COR-L47 (cell line): ENCODE measurements around the gene FIS1.
A peak's percentile ranks its signal among the peaks of the same experiment; 100 is the strongest.
"Not testable (repeated sequence)": the region's sequence is repeated elsewhere in the genome, so short reads cannot be mapped to it uniquely, and the experiment has no call there.

Experiments used
- DNase-seq: peaks from one replicate; lab custom pipeline; 2025; lab: John Stamatoyannopoulos, UW

Gene FIS1

GRCh38 chr7:101258243-101258731 lies 13.4 kb upstream of the FIS1 start:
- no peak for DNase-seq

DNA sequence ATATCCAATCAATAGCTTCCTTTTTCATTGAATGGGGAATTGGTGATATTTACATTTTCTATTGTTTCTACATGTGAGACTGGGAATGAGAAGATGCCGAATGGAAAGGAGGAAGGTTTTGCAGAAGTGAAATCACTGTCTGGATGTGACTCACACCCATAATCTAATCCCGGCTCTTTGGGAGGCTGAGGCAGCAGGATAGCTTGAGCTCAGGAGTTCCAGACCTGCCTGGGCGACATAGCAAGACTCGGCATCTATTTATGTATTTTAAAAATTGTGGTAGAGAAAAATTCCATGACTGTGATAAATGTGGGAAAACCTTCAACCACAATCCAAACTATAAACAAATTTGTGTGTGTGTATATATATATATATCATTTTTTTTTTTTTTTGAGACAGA lies 10.9 kb upstream of the FIS1 start:
- DNase-seq: no peak

DNA sequence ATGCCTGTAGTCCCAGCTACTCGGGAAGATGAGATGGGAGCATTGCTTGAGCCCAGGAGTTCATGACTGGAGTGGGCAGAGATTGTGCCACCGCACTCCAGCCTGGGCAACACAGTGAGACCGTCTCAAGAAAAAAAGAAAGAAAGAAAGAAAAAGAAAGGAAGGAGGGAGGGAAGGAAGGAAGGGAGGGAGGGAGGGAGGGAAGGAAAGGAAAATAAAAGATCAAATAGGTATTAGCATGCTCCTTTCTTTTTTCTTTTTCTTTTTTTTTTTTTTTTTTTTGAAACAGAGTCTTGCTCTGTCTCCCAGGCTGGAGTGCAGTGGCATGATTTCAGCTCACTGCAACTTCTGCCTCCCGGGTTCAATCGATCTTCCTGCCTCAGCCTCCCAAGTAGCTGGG lies 8.3 kb upstream of the FIS1 start:
- DNase-seq: not testable (repeated sequence)

DNA sequence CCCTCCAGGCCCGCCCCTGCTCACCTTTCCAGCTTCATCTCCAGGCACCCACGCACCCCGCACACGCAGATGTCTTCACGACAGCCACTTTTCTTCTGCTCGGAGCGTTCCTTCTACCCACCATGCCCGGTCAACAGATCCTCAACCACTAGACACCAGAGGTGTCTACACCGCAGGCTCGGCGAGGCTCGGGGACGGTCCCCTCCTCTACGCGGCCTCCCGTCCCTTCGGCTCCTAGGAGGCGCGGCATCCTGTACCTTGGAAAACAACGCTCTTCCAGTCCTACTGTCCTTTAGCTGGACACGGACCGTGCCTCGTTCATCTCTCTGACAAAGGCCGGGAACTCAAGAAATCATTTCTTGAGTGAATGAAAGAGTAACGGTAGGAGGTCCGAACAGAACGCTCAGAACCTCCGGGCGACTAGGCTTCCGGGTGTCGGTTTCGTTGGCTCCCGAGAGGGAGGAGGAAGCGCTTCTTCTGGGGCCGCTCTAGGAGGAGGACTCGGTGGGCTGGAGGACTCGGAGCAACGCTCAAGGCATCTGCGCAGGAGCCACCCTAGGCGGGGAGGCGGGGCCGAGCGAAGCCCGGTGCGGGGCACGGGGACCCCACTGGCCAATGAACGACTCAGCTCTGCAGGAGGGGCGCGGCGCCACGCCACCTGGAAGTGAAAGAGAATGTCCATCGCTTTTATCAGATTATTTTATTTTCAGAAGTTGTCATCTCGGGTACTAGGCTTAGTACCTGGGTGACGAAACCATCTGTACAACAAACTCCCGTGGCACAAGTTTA lies 7.2 kb upstream of the FIS1 start:
- peak; percentile 95 for DNase-seq

DNA sequence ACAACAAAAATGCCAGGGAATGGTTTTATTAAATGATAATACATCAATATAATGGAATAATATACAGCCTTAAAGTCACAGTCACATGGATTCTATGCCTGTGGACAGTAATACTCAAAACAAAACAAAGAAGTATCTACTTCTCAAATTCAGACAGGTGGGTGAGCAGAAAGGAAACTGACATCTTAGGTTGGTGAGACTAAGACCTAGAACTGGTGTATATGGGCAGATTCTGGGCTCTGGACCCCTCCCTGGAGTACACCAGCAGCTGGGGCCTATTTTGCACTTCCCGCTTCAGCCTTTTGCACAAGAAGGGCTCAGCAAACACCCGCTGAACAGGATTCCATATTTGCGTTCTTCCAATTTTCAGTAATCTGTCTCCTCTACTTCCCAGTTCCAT lies 5.4 kb upstream of the FIS1 start:
- DNase-seq: no peak

DNA sequence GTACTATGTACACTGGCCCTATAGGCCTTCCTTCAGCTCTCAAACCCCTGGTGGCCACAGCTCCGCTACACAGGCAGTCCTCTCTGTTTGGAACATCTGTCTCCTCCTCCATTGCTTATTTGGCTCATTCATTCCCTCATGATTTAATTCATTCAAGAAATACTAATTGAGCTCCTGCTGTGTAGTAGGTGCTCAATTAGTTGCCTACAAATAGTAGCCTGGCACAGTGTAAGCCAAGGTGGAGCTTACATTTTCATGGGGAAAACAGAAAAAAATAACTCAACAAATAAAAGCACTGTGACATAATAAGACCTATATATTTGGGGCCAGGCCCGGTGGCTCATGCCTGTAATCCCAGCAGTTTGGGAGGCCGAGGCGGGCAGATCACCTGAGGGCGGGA lies 3.4 kb upstream of the FIS1 start:
- DNase-seq: no peak

GRCh38 chr7:101245147-101245668 lies 327 bp upstream of the FIS1 start:
- no peak for DNase-seq

DNA sequence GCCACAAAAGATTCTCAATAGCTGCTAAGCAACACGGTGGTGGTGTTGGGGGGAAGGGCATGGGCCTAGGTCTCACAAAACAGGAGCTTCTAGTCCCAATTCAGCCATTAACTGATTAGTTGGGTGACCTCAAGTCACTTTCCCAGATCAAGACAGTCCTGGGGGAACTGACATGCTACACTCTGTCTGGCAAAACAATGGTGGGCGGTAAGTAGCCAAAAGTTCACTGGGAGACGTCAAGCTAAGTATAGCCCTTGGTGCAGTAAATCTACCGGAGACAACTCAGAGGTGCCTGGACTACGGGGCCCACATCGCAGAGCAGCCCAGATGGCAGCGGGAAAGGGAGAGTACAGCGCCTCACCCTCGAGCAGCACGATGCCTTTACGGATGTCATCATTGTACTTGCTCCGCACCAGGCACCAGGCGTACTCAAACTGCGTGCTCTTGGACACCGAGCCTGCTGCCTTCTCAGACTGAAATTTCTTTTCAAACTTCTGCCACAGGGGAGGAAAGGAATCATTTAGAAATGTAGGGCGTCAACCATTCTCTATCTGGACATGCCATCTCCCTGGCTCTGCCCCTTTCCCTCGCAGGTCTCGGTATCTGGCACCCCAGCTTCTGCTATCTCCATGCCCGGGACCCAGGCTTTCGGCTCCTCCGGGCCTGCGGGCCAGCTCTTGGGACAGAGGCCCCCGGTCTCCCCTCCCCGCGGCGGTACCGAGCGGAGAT lies 1.1 kb downstream of the FIS1 start:
- no peak for DNase-seq

DNA sequence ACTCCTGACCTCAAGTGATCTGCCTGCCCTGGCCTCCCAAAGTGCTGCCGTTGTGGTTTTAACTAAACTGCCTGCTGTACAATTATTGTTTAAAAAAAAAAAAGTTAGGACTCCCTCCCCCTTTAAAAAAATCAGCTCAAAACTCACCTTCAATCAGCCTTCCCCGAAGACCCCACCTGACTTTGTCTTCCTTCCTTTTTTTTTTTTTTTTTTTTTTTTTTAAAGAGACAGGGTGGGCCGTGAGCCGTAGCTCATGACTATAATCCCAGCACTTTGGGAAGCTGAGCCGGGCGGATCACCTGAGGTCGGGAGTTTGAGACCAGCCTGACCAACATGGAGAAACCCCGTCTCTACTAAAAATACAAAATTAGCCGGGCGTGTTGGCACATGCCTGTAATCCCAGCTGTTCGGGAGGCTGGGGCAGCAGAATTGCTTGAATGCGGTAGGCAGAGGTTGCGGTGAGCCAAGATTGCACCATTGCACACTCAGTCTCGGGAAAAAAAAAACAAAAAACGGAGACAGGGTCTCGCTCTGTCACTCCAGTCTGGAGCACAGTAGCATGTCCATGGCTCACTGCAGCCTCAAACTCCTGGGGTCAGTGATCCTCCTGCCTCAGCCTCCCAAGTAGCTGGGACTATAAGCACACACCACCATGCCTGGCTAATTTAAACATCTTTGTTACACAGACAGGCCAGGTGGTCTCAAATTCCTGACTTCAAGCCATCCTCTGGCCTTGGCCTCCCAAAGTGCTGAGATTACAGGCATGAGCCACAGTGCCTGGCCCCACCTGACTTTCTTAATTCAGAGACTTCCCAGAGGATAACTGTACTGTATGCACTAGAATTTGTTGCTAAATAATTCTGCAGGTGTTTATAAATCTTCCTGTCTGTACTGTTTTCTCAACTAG lies 3.2 kb downstream of the FIS1 start:
- DNase-seq: no peak

- no peak for DNase-seq
These were observed 3.9 kb downstream of the FIS1 start for GRCh38 chr7:101241015-101241363.

GRCh38 chr7:101240226-101241014 lies 4.5 kb downstream of the FIS1 start:
- no peak for DNase-seq

GRCh38 chr7:101239951-101240220 lies 5.0 kb downstream of the FIS1 start:
- no peak for DNase-seq

DNA sequence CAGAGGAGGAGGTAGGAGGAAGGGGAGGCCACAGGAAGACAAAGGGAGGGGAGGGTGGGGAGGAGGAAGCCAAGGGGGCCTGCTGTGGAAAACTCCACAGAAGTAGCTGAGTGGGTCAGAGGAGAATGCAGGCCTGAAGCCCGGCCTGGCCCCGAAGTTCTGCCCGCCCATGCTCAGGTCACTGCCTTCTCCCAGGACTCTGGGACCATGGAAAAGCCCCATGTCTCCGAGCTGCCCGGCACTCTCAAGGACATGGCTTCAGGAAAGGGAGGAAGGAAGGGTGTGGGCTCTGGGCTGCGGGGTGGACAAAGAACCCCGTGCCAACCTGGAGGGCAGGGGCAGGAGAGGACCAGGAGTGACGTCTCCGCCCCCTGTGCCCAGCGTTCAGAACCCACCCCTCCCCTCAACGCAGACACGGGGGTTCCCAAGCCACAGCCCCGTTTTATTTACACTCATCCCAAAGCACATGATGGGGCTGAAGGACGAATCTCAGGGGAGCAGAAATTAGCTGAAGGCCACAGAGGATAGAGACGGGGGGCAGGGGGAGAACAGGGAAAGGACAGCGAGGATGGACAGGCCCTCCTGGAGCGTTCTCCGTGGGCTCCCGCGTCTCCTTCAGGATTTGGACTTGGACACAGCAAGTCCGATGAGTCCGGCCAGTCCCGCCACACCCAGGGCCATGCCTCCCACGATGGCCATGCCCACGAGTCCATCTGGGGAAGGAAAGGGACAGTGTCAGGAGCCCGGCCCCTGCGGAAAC lies 5.5 kb downstream of the FIS1 start:
- DNase-seq: no peak

DNA sequence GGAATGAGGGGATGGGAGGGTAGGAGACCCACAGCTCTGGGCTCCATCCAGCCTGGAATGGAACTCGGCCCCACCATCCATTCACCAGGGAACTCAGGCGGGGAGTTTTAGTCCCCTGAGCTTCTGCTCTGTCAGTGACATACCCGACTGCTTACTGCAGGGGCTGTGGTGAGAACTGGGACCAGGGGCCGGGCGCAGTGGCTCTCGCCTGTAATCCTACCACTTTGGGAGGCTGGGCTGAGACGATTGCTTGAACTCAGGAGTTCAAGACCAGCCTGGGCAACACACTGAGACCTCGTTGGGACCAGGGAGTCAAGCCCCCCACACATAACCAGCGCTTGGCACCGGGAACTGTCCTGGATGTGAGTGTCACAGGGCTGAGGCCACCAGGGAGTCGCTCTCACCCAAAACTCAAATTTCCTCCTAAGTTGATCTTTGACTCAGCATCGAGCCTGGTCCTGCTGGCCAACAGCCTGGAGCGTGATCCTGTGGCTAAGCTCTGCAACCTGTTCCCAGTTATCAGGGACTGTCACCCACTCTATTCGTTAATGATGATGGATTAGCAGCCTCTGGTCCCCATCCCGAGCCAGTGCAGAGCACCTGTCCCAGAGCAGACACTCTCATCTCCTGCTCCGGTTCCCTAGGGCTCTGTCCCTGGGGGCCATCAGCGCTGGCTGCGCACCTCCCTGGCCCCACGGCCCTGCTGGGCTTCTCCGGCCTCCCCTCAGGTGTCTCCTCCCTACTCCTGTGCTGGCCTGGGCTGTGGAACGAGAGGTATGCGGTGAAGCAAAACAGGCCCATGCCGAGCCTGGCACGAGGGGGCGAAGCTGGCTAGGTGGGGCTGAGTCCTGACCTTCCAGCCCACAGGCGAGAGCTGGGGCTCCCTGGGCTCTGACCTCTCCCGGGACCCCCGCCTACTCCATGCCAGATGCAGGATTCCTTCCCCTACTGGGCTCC lies 6.4 kb downstream of the FIS1 start:
- DNase-seq: no peak

DNA sequence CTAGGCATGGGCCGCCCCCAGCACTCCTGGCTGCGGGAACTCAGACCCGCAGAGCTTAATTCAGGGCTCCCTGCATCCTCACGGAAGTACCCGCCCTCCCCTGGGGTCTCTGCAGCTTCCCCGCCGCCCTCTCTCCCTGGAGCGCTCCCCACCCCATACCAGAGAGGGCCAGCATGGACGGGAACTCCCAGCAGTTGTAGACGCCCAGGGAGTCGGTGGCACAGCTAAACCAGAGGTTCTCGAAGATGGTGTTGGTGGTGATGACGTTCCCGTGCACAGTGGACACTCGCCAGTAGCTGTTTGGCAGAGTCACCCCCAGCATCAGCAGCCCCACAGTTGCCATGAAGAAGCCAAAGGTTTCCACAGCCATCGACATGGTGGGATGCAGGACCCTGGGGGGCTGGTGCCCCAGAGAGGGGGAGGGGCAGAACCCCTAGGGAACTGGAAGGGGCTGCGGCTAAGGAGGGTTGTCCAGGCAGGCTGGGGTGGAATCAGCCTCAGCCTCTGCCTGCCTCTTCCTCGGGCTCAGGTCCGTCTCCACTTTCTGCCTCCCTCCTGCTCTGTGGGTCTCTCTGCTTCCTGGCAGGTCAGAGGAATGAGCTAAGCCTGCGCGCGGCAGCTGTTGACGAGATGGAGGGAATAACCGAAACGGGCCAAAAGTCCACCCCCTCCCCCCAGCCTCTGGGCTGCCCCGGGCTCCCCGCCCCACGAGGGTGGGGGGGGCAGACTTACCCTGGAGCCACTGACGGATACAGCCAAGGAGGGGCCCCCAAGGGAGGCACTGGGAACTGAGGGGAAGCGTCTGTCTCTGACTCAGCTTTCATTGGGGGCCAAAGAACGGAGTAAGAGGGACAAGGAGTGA lies 7.4 kb downstream of the FIS1 start, which contains the start of gene CLDN15:
TSS of gene CLDN15 (minus strand) at position 597 of the 862 bp plus-strand sequence. CDS start at position 376, 221 bp downstream.
- DNase-seq: no peak

- no peak for DNase-seq
These were observed 8.5 kb downstream of the FIS1 start for GRCh38 chr7:101236292-101236835.

DNA sequence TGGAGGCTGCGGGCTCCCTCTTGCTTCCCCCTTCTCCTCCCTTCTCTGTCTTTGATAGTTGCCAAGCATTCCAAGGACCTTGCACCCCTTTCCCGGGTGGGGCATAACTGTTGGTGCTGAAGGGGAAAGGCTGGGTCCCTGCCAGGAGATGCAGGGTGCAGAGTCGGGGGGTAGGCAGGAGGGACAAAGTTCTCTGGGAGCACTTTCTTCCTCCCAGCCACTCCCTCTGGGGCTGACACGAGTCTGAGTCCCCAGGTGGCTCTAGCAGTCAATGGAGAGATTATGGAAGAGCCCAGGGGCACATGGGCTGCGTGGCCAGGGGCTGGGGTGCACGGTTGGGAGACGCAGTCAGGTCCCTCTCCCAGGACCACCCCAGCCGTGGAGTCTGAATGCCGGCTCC lies 9.4 kb downstream of the FIS1 start:
- DNase-seq: no peak

DNA sequence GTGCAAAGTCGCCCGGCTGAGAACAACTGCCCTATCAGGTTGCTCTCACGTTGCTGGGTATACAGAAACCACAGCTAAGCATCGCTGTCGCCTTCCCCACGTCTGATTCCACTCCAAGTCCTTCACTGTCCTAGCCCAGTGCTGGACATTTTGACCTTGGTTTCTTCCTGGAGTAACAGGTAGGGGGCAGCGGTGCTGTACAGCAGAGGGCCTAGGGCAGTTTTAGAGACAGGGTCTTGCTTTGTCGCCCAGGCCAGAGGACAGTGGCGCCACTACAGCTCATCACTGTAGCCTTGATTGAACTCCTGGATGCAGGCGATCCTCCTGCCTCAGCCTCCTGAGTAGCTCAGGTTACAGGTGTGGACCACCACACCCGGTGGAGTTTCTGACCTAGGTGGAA lies 9.8 kb downstream of the FIS1 start:
- DNase-seq: no peak
